ENCODE results near the gene FOXJ1. TPM values are rescaled to one million over a fixed set of nuclear protein-coding genes. Genes with fewer than 3 reads are reported as not detected.
A peak's percentile ranks its signal among the peaks of the same experiment; 100 is the strongest.

Gene FOXJ1
- total and polyA plus RNA-seq, 2 of the 13 experiments (the other 11 are each of a cell fraction or from before 2014, with no cell fraction given), result 0.98 to 1.6 TPM

DNA sequence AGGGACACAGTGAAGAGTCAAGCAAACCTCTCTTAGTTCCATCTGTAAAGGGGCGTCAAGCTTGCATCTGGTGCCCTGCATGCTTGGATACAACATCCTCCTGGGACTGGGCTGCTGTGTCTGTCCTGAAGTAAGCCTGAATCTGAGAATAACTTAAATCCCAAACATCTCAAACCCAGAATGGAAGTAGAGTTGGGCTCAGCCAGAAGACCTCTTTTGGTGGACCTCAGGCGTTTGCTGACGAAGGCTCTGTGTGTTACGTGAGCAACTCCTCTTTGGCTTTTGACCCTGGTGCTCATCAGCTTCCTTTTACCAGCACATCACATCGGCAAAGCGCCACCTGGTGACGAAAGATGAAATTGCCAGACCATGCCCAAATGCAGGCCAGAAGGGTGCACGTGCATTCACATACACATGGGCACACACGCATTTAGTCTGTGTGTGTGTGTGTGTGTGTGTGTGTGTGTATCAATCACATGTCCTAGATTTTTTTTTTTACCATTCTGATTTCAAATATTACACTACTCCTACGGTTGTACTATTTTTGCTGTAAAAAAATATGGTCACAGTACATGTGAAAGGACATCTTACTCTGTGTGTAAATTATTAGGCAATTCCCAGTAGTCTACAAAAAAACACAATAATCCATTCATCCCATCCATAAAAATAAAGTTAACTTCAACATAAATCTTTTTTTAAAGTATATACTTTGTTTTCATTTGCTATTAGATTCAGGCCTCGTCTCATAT lies 41.1 kb upstream of the FOXJ1 start (continued):
- TF ChIP-seq, protein P1, sequence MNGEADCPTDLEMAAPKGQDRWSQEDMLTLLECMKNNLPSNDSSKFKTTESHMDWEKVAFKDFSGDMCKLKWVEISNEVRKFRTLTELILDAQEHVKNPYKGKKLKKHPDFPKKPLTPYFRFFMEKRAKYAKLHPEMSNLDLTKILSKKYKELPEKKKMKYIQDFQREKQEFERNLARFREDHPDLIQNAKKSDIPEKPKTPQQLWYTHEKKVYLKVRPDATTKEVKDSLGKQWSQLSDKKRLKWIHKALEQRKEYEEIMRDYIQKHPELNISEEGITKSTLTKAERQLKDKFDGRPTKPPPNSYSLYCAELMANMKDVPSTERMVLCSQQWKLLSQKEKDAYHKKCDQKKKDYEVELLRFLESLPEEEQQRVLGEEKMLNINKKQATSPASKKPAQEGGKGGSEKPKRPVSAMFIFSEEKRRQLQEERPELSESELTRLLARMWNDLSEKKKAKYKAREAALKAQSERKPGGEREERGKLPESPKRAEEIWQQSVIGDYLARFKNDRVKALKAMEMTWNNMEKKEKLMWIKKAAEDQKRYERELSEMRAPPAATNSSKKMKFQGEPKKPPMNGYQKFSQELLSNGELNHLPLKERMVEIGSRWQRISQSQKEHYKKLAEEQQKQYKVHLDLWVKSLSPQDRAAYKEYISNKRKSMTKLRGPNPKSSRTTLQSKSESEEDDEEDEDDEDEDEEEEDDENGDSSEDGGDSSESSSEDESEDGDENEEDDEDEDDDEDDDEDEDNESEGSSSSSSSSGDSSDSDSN (CRISPR knock-in tag; IDR thresholded peaks at IDR 0.05), result no peak
- TF ChIP-seq ZSCAN9 (CRISPR knock-in tag; IDR thresholded peaks at IDR 0.05; ENCODE audit: borderline replicate concordance) (peak; percentile 66; the same call in 1 of the 2 replicates), TP53 (CRISPR knock-in tag; conservative IDR thresholded peaks at IDR 0.05) (no peak), ZNF776 (CRISPR knock-in tag; IDR thresholded peaks at IDR 0.05) (no peak), ZBTB34 (CRISPR knock-in tag; IDR thresholded peaks at IDR 0.05) (no peak), YEATS2 (CRISPR knock-in tag; IDR thresholded peaks at IDR 0.05; ENCODE audit: borderline replicate concordance) (no peak), FOXC1 (CRISPR knock-in tag; IDR thresholded peaks at IDR 0.05; ENCODE audit: borderline replicate concordance) (peak; percentile 61; the same call in 1 of the 2 replicates), ZSCAN5A (CRISPR knock-in tag; IDR thresholded peaks at IDR 0.05; ENCODE audit: borderline replicate concordance) (no peak), DNMT1 (CRISPR knock-in tag; IDR thresholded peaks at IDR 0.05) (no peak), KLF13 (CRISPR knock-in tag; IDR thresholded peaks at IDR 0.05) (no peak), ELF1 (CRISPR knock-in tag; IDR thresholded peaks at IDR 0.05) (peak; percentile 61), ZNF850 (CRISPR knock-in tag; conservative IDR thresholded peaks at IDR 0.05) (no peak), MTF2 (CRISPR knock-in tag; IDR thresholded peaks at IDR 0.05; ENCODE audit: borderline replicate concordance) (no peak), ZNF605 (CRISPR knock-in tag; IDR thresholded peaks at IDR 0.05) (no peak; the same call in 1 of the 2 replicates), ZNF720 (CRISPR knock-in tag; IDR thresholded peaks at IDR 0.05) (no peak), HNF1A (IDR thresholded peaks at IDR 0.05; ENCODE audit: low read depth) (no peak), HNF1A (CRISPR knock-in tag; IDR thresholded peaks at IDR 0.05; ENCODE audit: borderline replicate concordance) (no peak), ATF6 (CRISPR knock-in tag; conservative IDR thresholded peaks at IDR 0.05) (no peak)
